ENCODE results near the gene KLHL5.

KLHL5 gene

GRCh38 chr4:39062770-39063097, 702 bp downstream of the KLHL5 start:
- H3K9me3 ChIP-seq (ENCODE audit: low read depth, low read length): no peaks in the 10 kb centered on the region
- DNase-seq (ENCODE audit: low read depth, low spot score): no peak
- no peak overlapping the region for H3K27ac ChIP-seq
- no peak overlapping the region for H3K4me3 ChIP-seq
- no peaks in the 10 kb centered on the region for H3K36me3 ChIP-seq (ENCODE audit: insufficient read depth, low read length)
- no peak overlapping the region for H3K9ac ChIP-seq (ENCODE audit: insufficient read length)
- TF ChIP-seq EZH2 (IDR thresholded peaks at IDR 0.05): no peak
- no peak for TF ChIP-seq FOXP2 (optimal IDR thresholded peaks at IDR 0.05; ENCODE audit: control extremely low read depth, extremely low read length, insufficient read depth)
- no peak for TF ChIP-seq POLR2AphosphoS5 (IDR thresholded peaks at IDR 0.05; ENCODE audit: borderline replicate concordance, low read depth, low read length)

GRCh38 chr4:39063430-39063829, 1.4 kb downstream of the KLHL5 start:
- no peaks in the 10 kb centered on the region for H3K36me3 ChIP-seq (ENCODE audit: insufficient read depth, low read length)
- no peaks in the 10 kb centered on the region for H3K9me3 ChIP-seq (ENCODE audit: low read depth, low read length)
- no peak for DNase-seq (ENCODE audit: low read depth, low spot score)
- H3K9ac ChIP-seq (ENCODE audit: insufficient read length): no peak overlapping the region
- TF ChIP-seq POLR2AphosphoS5 (IDR thresholded peaks at IDR 0.05; ENCODE audit: borderline replicate concordance, low read depth, low read length): no peak
- TF ChIP-seq FOXP2 (optimal IDR thresholded peaks at IDR 0.05; ENCODE audit: control extremely low read depth, extremely low read length, insufficient read depth): no peak
- no peak for TF ChIP-seq EZH2 (IDR thresholded peaks at IDR 0.05)
- no peak overlapping the region for H3K27ac ChIP-seq
- no peak overlapping the region for H3K4me3 ChIP-seq

- no peak for DNase-seq (ENCODE audit: low read depth, low spot score)
- Histone ChIP-seq H3K9me3 (ENCODE audit: low read depth, low read length) (no peaks in the 10 kb centered on the region), H3K27ac (no peak overlapping the region), H3K36me3 (ENCODE audit: insufficient read depth, low read length) (no peaks in the 10 kb centered on the region), H3K9ac (ENCODE audit: insufficient read length) (no peak overlapping the region), H3K4me3 (no peak overlapping the region)
- TF ChIP-seq FOXP2 (optimal IDR thresholded peaks at IDR 0.05; ENCODE audit: control extremely low read depth, extremely low read length, insufficient read depth) (no peak), POLR2AphosphoS5 (IDR thresholded peaks at IDR 0.05; ENCODE audit: borderline replicate concordance, low read depth, low read length) (no peak), EZH2 (IDR thresholded peaks at IDR 0.05) (no peak)
These were observed 4.3 kb downstream of the KLHL5 start for GRCh38 chr4:39066371-39066770.

- Histone ChIP-seq H3K9me3 (ENCODE audit: low read depth, low read length) (no peaks in the 10 kb centered on the region), H3K4me3 (no peak overlapping the region), H3K27ac (no peak overlapping the region), H3K9ac (ENCODE audit: insufficient read length) (no peak overlapping the region), H3K36me3 (ENCODE audit: insufficient read depth, low read length) (no peaks in the 10 kb centered on the region)
- no peak for DNase-seq (ENCODE audit: low read depth, low spot score)
- TF ChIP-seq FOXP2 (optimal IDR thresholded peaks at IDR 0.05; ENCODE audit: control extremely low read depth, extremely low read length, insufficient read depth) (no peak), POLR2AphosphoS5 (IDR thresholded peaks at IDR 0.05; ENCODE audit: borderline replicate concordance, low read depth, low read length) (no peak), EZH2 (IDR thresholded peaks at IDR 0.05) (no peak)
These were observed 5.0 kb downstream of the KLHL5 start for GRCh38 chr4:39067031-39067430.

GRCh38 chr4:39067451-39067850, 5.4 kb downstream of the KLHL5 start:
- Histone ChIP-seq H3K27ac (no peak overlapping the region), H3K9ac (ENCODE audit: insufficient read length) (no peak overlapping the region), H3K4me3 (no peak overlapping the region), H3K9me3 (ENCODE audit: low read depth, low read length) (no peaks in the 10 kb centered on the region), H3K36me3 (ENCODE audit: insufficient read depth, low read length) (no peaks in the 10 kb centered on the region)
- TF ChIP-seq EZH2 (IDR thresholded peaks at IDR 0.05): no peak
- TF ChIP-seq POLR2AphosphoS5 (IDR thresholded peaks at IDR 0.05; ENCODE audit: borderline replicate concordance, low read depth, low read length): no peak
- no peak for TF ChIP-seq FOXP2 (optimal IDR thresholded peaks at IDR 0.05; ENCODE audit: control extremely low read depth, extremely low read length, insufficient read depth)
- no peak for DNase-seq (ENCODE audit: low read depth, low spot score)

- Histone ChIP-seq H3K36me3 (ENCODE audit: insufficient read depth, low read length) (no peaks in the 10 kb centered on the region), H3K27ac (no peak overlapping the region), H3K9ac (ENCODE audit: insufficient read length) (no peak overlapping the region), H3K9me3 (ENCODE audit: low read depth, low read length) (no peaks in the 10 kb centered on the region), H3K4me3 (no peak overlapping the region)
- DNase-seq (ENCODE audit: low read depth, low spot score): no peak
- TF ChIP-seq EZH2 (IDR thresholded peaks at IDR 0.05) (no peak), POLR2AphosphoS5 (IDR thresholded peaks at IDR 0.05; ENCODE audit: borderline replicate concordance, low read depth, low read length) (no peak), FOXP2 (optimal IDR thresholded peaks at IDR 0.05; ENCODE audit: control extremely low read depth, extremely low read length, insufficient read depth) (no peak)
These were observed 6.9 kb downstream of the KLHL5 start for GRCh38 chr4:39068907-39069306.

GRCh38 chr4:39078829-39079228, 16.8 kb downstream of the KLHL5 start:
- TF ChIP-seq FOXP2 (optimal IDR thresholded peaks at IDR 0.05; ENCODE audit: control extremely low read depth, extremely low read length, insufficient read depth): no peak
- TF ChIP-seq EZH2 (IDR thresholded peaks at IDR 0.05): no peak

GRCh38 chr4:39083164-39083563, 21.1 kb downstream of the KLHL5 start:
- Histone ChIP-seq H3K36me3 (ENCODE audit: insufficient read depth, low read length) (no peaks in the 10 kb centered on the region), H3K9me3 (ENCODE audit: low read depth, low read length) (no peaks in the 10 kb centered on the region), H3K9ac (ENCODE audit: insufficient read length) (no peak overlapping the region), H3K27ac (no peak overlapping the region), H3K4me3 (no peak overlapping the region)
- TF ChIP-seq FOXP2 (optimal IDR thresholded peaks at IDR 0.05; ENCODE audit: control extremely low read depth, extremely low read length, insufficient read depth) (no peak), EZH2 (IDR thresholded peaks at IDR 0.05) (no peak), POLR2AphosphoS5 (IDR thresholded peaks at IDR 0.05; ENCODE audit: borderline replicate concordance, low read depth, low read length) (no peak)
- no peak for DNase-seq (ENCODE audit: low read depth, low spot score)

More at GRCh38 chr4:39078829-39079228, 16.8 kb downstream of the KLHL5 start:
- Histone ChIP-seq H3K9ac (ENCODE audit: insufficient read length) (no peak overlapping the region), H3K9me3 (ENCODE audit: low read depth, low read length) (no peaks in the 10 kb centered on the region), H3K36me3 (ENCODE audit: insufficient read depth, low read length) (no peaks in the 10 kb centered on the region), H3K27ac (no peak overlapping the region), H3K4me3 (no peak overlapping the region)
- DNase-seq (ENCODE audit: low read depth, low spot score): no peak

- Histone ChIP-seq H3K36me3 (ENCODE audit: insufficient read depth, low read length) (no peaks in the 10 kb centered on the region), H3K27ac (no peak overlapping the region), H3K4me3 (no peak overlapping the region), H3K9me3 (ENCODE audit: low read depth, low read length) (no peaks in the 10 kb centered on the region), H3K9ac (ENCODE audit: insufficient read length) (no peak overlapping the region)
- DNase-seq (ENCODE audit: low read depth, low spot score): no peak
- TF ChIP-seq POLR2AphosphoS5 (IDR thresholded peaks at IDR 0.05; ENCODE audit: borderline replicate concordance, low read depth, low read length) (no peak), EZH2 (IDR thresholded peaks at IDR 0.05) (no peak), FOXP2 (optimal IDR thresholded peaks at IDR 0.05; ENCODE audit: control extremely low read depth, extremely low read length, insufficient read depth) (no peak)
These were observed 23.9 kb downstream of the KLHL5 start for GRCh38 chr4:39085891-39086290.
